PFSK-1 (cell line): Measurements from ENCODE around the gene TPSB2.

ENCODE experiments used
- FOXP2 ChIP-seq: optimal IDR thresholded peaks from 2 replicates; pipeline ENCODE3; 2011; ENCODE audit warnings: borderline replicate concordance, control low read depth, inconsistent platforms; ENCODE audit not compliant: insufficient read depth; ENCODE audit errors: extremely low read length, extremely low read depth
- POLR2AphosphoS5 ChIP-seq: IDR thresholded peaks from 2 replicates; pipeline ENCODE4 v1.6.1; 2012; ENCODE audit warnings: low read depth, mild to moderate bottlenecking, control low read depth, low read length, moderate library complexity
- REST ChIP-seq, 2 experiments: IDR thresholded peaks; 2 replicates each; pipeline versions ENCODE4 v1.6.1 to v1.8.0; 2011 to 2012; ENCODE audit warnings: low read depth in 2 of 2, low read length in 2 of 2, control low read depth in 1 of 2, inconsistent platforms in 1 of 2, mild to moderate bottlenecking in 1 of 2, moderate library complexity in 1 of 2; ENCODE audit not compliant: insufficient read depth in 1 of 2
- SIN3A ChIP-seq: IDR thresholded peaks from 2 replicates; pipeline ENCODE4 v1.6.1; 2012; ENCODE audit warnings: mild to moderate bottlenecking, low read length, moderate library complexity, borderline replicate concordance; ENCODE audit not compliant: insufficient read depth
- TAF1 ChIP-seq: IDR thresholded peaks from 2 replicates; pipeline ENCODE4 v1.6.1; 2012; ENCODE audit warnings: low read length, control low read depth, borderline replicate concordance; ENCODE audit not compliant: insufficient read depth

The TPSB2 gene

DNA sequence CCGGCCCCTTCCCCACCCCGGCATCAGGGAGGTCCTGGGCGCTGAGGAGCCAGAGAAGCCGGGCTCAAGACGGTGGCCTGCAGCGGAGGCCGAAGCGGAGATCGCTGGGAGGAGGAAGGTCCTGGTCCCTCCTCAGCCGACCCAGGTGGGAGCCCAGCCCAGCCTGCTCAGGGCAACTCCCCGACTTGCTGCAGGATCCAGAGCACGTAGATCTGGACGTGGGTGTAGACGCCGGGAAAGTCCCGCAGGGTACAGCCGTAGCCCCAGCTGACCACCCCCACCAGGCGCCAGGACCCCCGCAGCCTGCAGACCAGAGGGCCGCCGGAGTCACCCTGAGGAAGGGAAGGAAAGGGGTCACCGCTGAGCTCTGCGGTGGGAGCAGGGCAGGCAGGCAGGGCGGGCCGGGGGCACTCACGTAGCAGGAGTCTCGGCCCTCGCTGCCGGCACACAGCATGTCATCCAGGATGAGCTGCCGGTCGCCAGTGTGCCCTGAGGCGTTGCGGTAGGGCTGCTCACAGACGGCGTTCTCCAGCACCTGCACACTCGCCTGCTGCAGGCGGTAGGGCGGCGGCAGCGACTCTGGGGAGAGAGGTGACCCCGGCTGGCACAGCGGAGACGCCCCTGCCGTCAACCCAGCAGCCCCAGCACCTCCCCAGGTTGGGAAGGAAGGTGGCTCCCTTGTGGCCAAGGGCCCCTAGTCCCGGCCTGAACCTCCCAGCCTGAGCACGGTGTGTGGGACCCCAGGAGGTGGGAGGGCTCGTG is 31.3 kb upstream of the TPSB2 start:
- no peak for TF ChIP-seq REST (IDR thresholded peaks at IDR 0.05; ENCODE audit: insufficient read depth in 1 of 2, low read depth in 2 of 2, low read length in 2 of 2)
- TF ChIP-seq POLR2AphosphoS5: no peak
- no peak for TF ChIP-seq SIN3A
- TF ChIP-seq FOXP2: no peak
- no peak for TF ChIP-seq TAF1

- TF ChIP-seq POLR2AphosphoS5: no peak
- TF ChIP-seq FOXP2: no peak
- no peak for TF ChIP-seq SIN3A
- TF ChIP-seq TAF1: no peak
- TF ChIP-seq REST (IDR thresholded peaks at IDR 0.05; ENCODE audit: insufficient read depth in 1 of 2, low read depth in 2 of 2, low read length in 2 of 2): no peak
Measured at GRCh38 chr16:1260101-1260680, 30.2 kb upstream of the TPSB2 start.

DNA sequence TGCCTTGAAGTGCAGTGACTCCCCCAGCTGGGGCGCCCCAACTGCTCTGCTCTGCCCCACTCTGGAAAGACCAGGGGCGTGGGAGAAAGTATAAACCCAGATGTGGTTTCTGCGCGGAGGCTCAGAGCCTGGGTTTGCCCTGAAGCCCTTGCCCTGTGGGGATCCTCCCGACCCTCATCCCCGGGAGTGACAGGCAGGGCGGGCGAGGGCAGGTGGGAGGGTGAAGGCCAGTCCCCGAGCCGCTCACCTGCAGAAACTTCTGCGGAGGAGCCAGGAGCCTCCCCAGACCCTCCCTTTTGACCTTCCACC is 29.7 kb upstream of the TPSB2 start:
- no peak for TF ChIP-seq FOXP2
- TF ChIP-seq TAF1: no peak
- TF ChIP-seq POLR2AphosphoS5: no peak
- no peak for TF ChIP-seq REST (IDR thresholded peaks at IDR 0.05; ENCODE audit: insufficient read depth in 1 of 2, low read depth in 2 of 2, low read length in 2 of 2)
- TF ChIP-seq SIN3A: no peak

DNA sequence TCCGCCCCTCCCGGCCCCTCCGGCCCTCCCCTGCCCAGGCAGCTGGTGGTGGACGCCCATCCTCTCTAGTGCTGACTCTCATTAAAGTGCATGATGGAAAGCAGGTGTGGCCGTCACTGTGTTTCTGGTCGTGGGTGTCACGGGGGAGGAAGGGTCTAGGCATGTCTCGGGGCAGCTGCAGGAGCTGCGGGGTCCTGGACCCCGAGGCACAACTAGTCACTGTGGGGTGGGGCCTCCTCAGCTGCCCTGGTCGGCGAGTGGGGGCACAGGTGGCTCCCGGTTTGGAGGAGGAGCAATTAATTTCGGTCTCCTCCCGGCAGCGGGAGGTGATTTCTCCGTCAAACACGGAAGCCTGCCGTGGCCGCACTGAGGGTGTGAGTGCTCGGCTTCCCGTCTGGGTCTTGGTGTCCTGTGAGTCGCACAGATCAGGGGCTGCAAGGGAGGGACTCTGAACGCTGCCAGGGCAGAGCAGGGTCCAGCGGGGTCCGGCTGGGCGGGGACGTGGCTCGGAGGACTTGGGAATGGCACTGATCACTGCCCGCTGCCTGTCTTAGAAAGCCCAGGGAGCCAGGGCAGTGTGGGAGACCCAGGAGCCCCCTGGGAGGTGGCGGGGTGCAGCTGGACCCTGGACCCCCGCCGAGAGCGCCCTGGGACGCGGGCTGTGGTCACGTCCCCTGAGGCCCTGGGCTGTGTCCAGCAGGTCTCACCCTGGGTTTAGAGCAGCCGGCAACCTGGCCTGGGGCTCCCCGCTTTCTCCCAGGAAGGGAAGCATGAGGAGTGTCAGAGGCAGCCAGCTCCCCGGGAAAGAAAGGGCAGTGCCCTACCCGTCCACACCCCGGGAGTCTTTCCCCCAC is 29.1 kb upstream of the TPSB2 start:
- no peak for TF ChIP-seq POLR2AphosphoS5
- TF ChIP-seq SIN3A: no peak
- TF ChIP-seq TAF1: no peak
- TF ChIP-seq REST (IDR thresholded peaks at IDR 0.05; ENCODE audit: insufficient read depth in 1 of 2, low read depth in 2 of 2, low read length in 2 of 2): no peak
- TF ChIP-seq FOXP2: no peak

DNA sequence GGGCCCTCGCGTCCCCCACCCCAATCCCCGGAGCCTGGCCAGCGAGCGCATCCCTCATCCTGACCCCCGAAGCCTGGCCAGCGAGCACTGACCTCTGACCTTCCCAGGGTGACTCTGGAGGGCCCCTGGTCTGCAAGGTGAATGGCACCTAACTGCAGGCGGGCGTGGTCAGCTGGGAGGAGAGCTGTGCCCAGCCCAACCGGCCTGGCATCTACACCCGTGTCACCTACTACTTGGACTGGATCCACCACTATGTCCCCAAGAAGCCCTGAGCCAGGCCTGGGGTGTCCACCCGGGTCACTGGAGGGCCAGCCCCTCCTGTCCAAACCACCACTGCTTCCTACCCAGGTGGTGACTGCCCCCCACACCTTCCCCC is 28.2 kb upstream of the TPSB2 start:
- TF ChIP-seq TAF1 (no peak), REST (IDR thresholded peaks at IDR 0.05; ENCODE audit: insufficient read depth in 1 of 2, low read depth in 2 of 2, low read length in 2 of 2) (no peak), SIN3A (no peak), POLR2AphosphoS5 (no peak), FOXP2 (no peak)
